ENCODE data around the gene CELF6. TPM values are rescaled to one million over a fixed set of nuclear protein-coding genes. Genes with fewer than 3 reads are reported as not detected.

The CELF6 gene
- total RNA-seq, 4 donors from 2014 or later: 0.31 to 0.82 (median 0.76) TPM; not detected in 1

- no peak for DNase-seq
- Histone ChIP-seq H3K36me3 (no peaks in the 10 kb centered on the region), H3K4me1 (no peaks in the 10 kb centered on the region), H3K27ac (no peak overlapping the region), H3K27me3 (no peaks in the 10 kb centered on the region), H3K9me3 (no peaks in the 10 kb centered on the region), H3K4me3 (no peak overlapping the region)
- TF ChIP-seq CTCF (IDR thresholded peaks at IDR 0.05) (no peak), POLR2A (IDR thresholded peaks at IDR 0.05) (no peak)
- intact Hi-C loops (cut with DNase I): no loop called here
- WGBS, 2 donors: 40 to 50% methylated on average over 1 of the region's 1 CpG
Measured at GRCh38 chr15:72302955-72303354, 17.0 kb downstream of the CELF6 start.

- TF ChIP-seq CTCF (IDR thresholded peaks at IDR 0.05) (no peak), POLR2A (IDR thresholded peaks at IDR 0.05) (no peak)
- Histone ChIP-seq H3K9me3 (no peaks in the 10 kb centered on the region), H3K27ac (no peak overlapping the region), H3K4me3 (no peak overlapping the region), H3K4me1 (no peaks in the 10 kb centered on the region), H3K36me3 (no peaks in the 10 kb centered on the region), H3K27me3 (no peaks in the 10 kb centered on the region)
- 90 to 100% methylated on average over 1 to 9 of the region's 52 CpGs for WGBS, 2 donors
- DNase-seq: no peak
- intact Hi-C loops (cut with DNase I): no loop called here
Measured at GRCh38 chr15:72289597-72290325, 30.2 kb downstream of the CELF6 start.

- no peak overlapping the region for H3K4me3 ChIP-seq
- no peaks in the 10 kb centered on the region for H3K4me1 ChIP-seq
- WGBS, 2 donors: 88 to 92% methylated on average over 14 to 15 of the region's 49 CpGs
Measured at GRCh38 chr15:72288796-72289596, 31.0 kb downstream of the CELF6 start.

GRCh38 chr15:72285927-72286516 lies 33.9 kb downstream of the CELF6 start:
- no peak for DNase-seq

More at GRCh38 chr15:72288796-72289596, 31.0 kb downstream of the CELF6 start:
- Histone ChIP-seq H3K27ac (no peak overlapping the region), H3K27me3 (no peaks in the 10 kb centered on the region), H3K9me3 (no peaks in the 10 kb centered on the region), H3K36me3 (no peaks in the 10 kb centered on the region)
- TF ChIP-seq CTCF (IDR thresholded peaks at IDR 0.05) (no peak), POLR2A (IDR thresholded peaks at IDR 0.05) (no peak)
- no peak for DNase-seq
- intact Hi-C loops (cut with DNase I): no loop called here

More at GRCh38 chr15:72285927-72286516, 33.9 kb downstream of the CELF6 start:
- Histone ChIP-seq H3K27me3 (no peaks in the 10 kb centered on the region), H3K27ac (no peak overlapping the region), H3K36me3 (no peaks in the 10 kb centered on the region), H3K4me3 (no peak overlapping the region), H3K9me3 (no peaks in the 10 kb centered on the region), H3K4me1 (no peaks in the 10 kb centered on the region)
- WGBS, 2 donors: 50 to 52% methylated on average over 8 to 10 of the region's 10 CpGs
- TF ChIP-seq POLR2A (IDR thresholded peaks at IDR 0.05): no peak
- TF ChIP-seq CTCF (IDR thresholded peaks at IDR 0.05): peak in 5 of 6 experiments; percentile 49 to 63 (median 50)
- intact Hi-C loops (cut with DNase I): no loop called here

All from esophagus squamous epithelium (tissue), 5 donors.